ENCODE data around the gene DNAJB1.

The DNAJB1 gene

GRCh38 chr19:14496029-14496833, 22.0 kb downstream of the DNAJB1 start, which contains the start of gene GIPC1:
TSS of gene GIPC1 (minus strand) at chr19:14496127. CDS start at chr19:14482976, 13,151 bp downstream.
- peak; percentile 73 for DNase-seq (ENCODE audit: low read depth)

GRCh38 chr19:14495672-14496028, 22.5 kb downstream of the DNAJB1 start:
- no peak for DNase-seq (ENCODE audit: low read depth)

- DNase-seq (ENCODE audit: low read depth), result no peak
Measured at GRCh38 chr19:14494910-14495671, 23.1 kb downstream of the DNAJB1 start.

GRCh38 chr19:14494411-14494810, 23.8 kb downstream of the DNAJB1 start:
- DNase-seq (ENCODE audit: low read depth), result no peak

GRCh38 chr19:14492756-14493337, 25.4 kb downstream of the DNAJB1 start:
- no peak for DNase-seq (ENCODE audit: low read depth)

- no peak for DNase-seq (ENCODE audit: low read depth)
Measured at GRCh38 chr19:14487370-14488125, 30.6 kb downstream of the DNAJB1 start.

GRCh38 chr19:14482172-14482941, 35.8 kb downstream of the DNAJB1 start:
- no peak for DNase-seq (ENCODE audit: low read depth)

GRCh38 chr19:14480700-14481079, 37.5 kb downstream of the DNAJB1 start:
- DNase-seq (ENCODE audit: low read depth), result no peak

GRCh38 chr19:14479975-14480699, 38.1 kb downstream of the DNAJB1 start:
- peak; percentile 60 for DNase-seq (ENCODE audit: low read depth)

- DNase-seq (ENCODE audit: low read depth), result no peak
Measured at GRCh38 chr19:14479309-14479974, 38.8 kb downstream of the DNAJB1 start.

GRCh38 chr19:14478113-14478545, 40.1 kb downstream of the DNAJB1 start:
- DNase-seq (ENCODE audit: low read depth), result no peak

- DNase-seq (ENCODE audit: low read depth), result no peak
Measured at GRCh38 chr19:14477418-14478112, 40.6 kb downstream of the DNAJB1 start.

- no peak for DNase-seq (ENCODE audit: low read depth)
Measured at GRCh38 chr19:14476673-14477401, 41.4 kb downstream of the DNAJB1 start.

- DNase-seq (ENCODE audit: low read depth), result no peak
Measured at GRCh38 chr19:14476327-14476672, 41.9 kb downstream of the DNAJB1 start.

GRCh38 chr19:14475251-14476073, 42.7 kb downstream of the DNAJB1 start, which contains the start of gene PTGER1:
TSS of gene PTGER1 (minus strand) at chr19:14475354. CDS start at chr19:14474320, 1,034 bp downstream.
- no peak for DNase-seq (ENCODE audit: low read depth)

- DNase-seq (ENCODE audit: low read depth), result no peak
Measured at GRCh38 chr19:14474827-14475226, 43.4 kb downstream of the DNAJB1 start.

GRCh38 chr19:14473978-14474578, 44.1 kb downstream of the DNAJB1 start:
- no peak for DNase-seq (ENCODE audit: low read depth)
